ENCODE results near the gene SMURF2. TPM values are rescaled to one million over a fixed set of nuclear protein-coding genes. Genes with fewer than 3 reads are reported as not detected.

Gene SMURF2
- total RNA-seq, 1 experiment from 2014 or later = 35.3 TPM

DNA sequence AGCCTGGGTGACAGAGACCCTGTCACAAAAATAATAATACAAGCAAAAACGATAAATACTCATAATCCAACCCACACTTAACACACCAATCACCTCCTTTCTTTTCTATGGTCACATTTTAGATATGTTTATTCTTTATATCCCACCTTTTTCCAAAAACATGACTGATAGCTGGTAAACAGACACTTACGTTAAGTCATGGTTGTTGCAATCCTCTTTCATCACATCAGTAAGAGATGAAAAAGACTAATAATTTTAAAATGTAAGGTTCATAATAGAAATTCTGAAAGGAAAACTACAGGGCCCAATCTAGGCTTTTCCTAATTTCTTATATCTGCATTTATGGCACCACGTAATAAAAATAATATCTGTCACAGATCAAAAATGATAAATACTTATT lies 10.2 kb downstream of the SMURF2 start:
- Mint-ChIP-seq H3K36me3 (ENCODE audit: insufficient read depth in 1 of 3, low read depth in 3 of 3) (peaks cover 4 to 10% (median 6%) of the 10 kb centered on the region in 3 experiments), H3K27ac (no peak overlapping the region), H3K4me3 (no peak overlapping the region), H3K4me1 (peaks cover 2 to 13% of the 10 kb centered on the region in 2 experiments), H3K27me3 (ENCODE audit: low read depth) (no peaks in the 10 kb centered on the region), H3K9me3 (peaks cover 5 to 6% of the 10 kb centered on the region in 2 experiments; a peak in 4 of 5 replicates)
- H3K4ac ChIP-seq (ENCODE audit: low read depth, low read length) = no peak overlapping the region
- no peak overlapping the region for H3K18ac ChIP-seq (ENCODE audit: insufficient read length, low read depth, low read length)
- no peak overlapping the region for H4K8ac ChIP-seq (replicated peaks; ENCODE audit: insufficient read length, low read depth, low read length)
- H3T11ph ChIP-seq (ENCODE audit: low read length) = no peak overlapping the region
- WGBS (ENCODE audit: extremely low coverage, insufficient read length, low lambda C conversion rate) = no CpG with 5 or more reads among the region's 3 CpGs
- H4K5ac ChIP-seq (ENCODE audit: insufficient read length, low read depth, low read length) = no peak overlapping the region
- H3K23me2 ChIP-seq (ENCODE audit: insufficient read length, low read depth, low read length, poor library complexity, severe bottlenecking) = no peaks in the 10 kb centered on the region
- H2AFZ ChIP-seq (ENCODE audit: low read length) = no peak overlapping the region
- no peaks in the 10 kb centered on the region for H3K79me1 ChIP-seq (ENCODE audit: insufficient read depth, low read depth, low read length, poor library complexity, severe bottlenecking)
- H2AK5ac ChIP-seq (ENCODE audit: insufficient read length, low read length) = no peak overlapping the region
- no peak for DNase-seq
- H2BK120ac ChIP-seq (ENCODE audit: low read depth, low read length, poor library complexity, severe bottlenecking) = no peak overlapping the region
- no peak overlapping the region for H2BK12ac ChIP-seq (ENCODE audit: insufficient read length, low read depth, low read length)
- TF ChIP-seq, protein P1, sequence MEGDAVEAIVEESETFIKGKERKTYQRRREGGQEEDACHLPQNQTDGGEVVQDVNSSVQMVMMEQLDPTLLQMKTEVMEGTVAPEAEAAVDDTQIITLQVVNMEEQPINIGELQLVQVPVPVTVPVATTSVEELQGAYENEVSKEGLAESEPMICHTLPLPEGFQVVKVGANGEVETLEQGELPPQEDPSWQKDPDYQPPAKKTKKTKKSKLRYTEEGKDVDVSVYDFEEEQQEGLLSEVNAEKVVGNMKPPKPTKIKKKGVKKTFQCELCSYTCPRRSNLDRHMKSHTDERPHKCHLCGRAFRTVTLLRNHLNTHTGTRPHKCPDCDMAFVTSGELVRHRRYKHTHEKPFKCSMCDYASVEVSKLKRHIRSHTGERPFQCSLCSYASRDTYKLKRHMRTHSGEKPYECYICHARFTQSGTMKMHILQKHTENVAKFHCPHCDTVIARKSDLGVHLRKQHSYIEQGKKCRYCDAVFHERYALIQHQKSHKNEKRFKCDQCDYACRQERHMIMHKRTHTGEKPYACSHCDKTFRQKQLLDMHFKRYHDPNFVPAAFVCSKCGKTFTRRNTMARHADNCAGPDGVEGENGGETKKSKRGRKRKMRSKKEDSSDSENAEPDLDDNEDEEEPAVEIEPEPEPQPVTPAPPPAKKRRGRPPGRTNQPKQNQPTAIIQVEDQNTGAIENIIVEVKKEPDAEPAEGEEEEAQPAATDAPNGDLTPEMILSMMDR (conservative IDR thresholded peaks at IDR 0.05) = no peak
- no peak overlapping the region for H4K91ac ChIP-seq (ENCODE audit: insufficient read length, low read depth, low read length)
- H2BK15ac ChIP-seq (ENCODE audit: low read depth, low read length) = no peak overlapping the region
- H3K9me3 ChIP-seq (ENCODE audit: control insufficient read depth, low read depth, low read length) = no peaks in the 10 kb centered on the region
- H3K23ac ChIP-seq (ENCODE audit: insufficient read length, low read depth, low read length) = no peak overlapping the region
- H3K27me3 ChIP-seq (ENCODE audit: insufficient read depth, low read length) = no peaks in the 10 kb centered on the region
- no peak overlapping the region for H3K9ac ChIP-seq (ENCODE audit: extremely low read depth, insufficient read length, low read length)
- H3K79me2 ChIP-seq (ENCODE audit: insufficient read depth, low read length) = peaks cover 6% of the 10 kb centered on the region; the same call in 1 of the 2 replicates
- no peak overlapping the region for H2BK5ac ChIP-seq (ENCODE audit: insufficient read length, low read length)
- no peaks in the 10 kb centered on the region for H3K4me1 ChIP-seq (ENCODE audit: insufficient read depth, low read length)
- H4K20me1 ChIP-seq (ENCODE audit: control insufficient read depth, insufficient read depth, insufficient read length) = no peaks in the 10 kb centered on the region
- no peak overlapping the region for H2BK20ac ChIP-seq (ENCODE audit: low read depth, low read length, poor library complexity, severe bottlenecking)
- no peak overlapping the region for H3K14ac ChIP-seq (ENCODE audit: insufficient read depth, low read length)
- H3K4me2 ChIP-seq (ENCODE audit: insufficient read depth, insufficient read length, low read length) = no peak overlapping the region
- no peak overlapping the region for H3K27ac ChIP-seq (ENCODE audit: insufficient read length, low read depth, low read length)
- no peak overlapping the region for H3K56ac ChIP-seq (ENCODE audit: insufficient read length, low read depth, low read length)
